ENCODE results near the gene BATF3. TPM values are rescaled to one million over a fixed set of nuclear protein-coding genes. Genes with fewer than 3 reads are reported as not detected.

The BATF3 gene
- total RNA-seq, 1 donor from 2014 or later: not detected

- no peak for TF ChIP-seq CTCF (conservative IDR thresholded peaks at IDR 0.05; ENCODE audit: low read depth, low read length)
- DNase-seq (ENCODE audit: low read depth): no peak
- no peak overlapping the region for H3K4me3 ChIP-seq (ENCODE audit: low read depth, low read length)
These were observed 2.8 kb downstream of the BATF3 start for GRCh38 chr1:212696721-212697331.

- no peak for TF ChIP-seq CTCF (conservative IDR thresholded peaks at IDR 0.05; ENCODE audit: low read depth, low read length)
- no peak overlapping the region for H3K4me3 ChIP-seq (ENCODE audit: low read depth, low read length)
- DNase-seq (ENCODE audit: low read depth): no peak
These were observed 6.6 kb downstream of the BATF3 start for GRCh38 chr1:212692774-212693644.

GRCh38 chr1:212691561-212692071, 8.0 kb downstream of the BATF3 start:
- H3K4me3 ChIP-seq (ENCODE audit: low read depth, low read length): no peak overlapping the region
- no peak for TF ChIP-seq CTCF (conservative IDR thresholded peaks at IDR 0.05; ENCODE audit: low read depth, low read length)
- no peak for DNase-seq (ENCODE audit: low read depth)

GRCh38 chr1:212690816-212691403, 8.7 kb downstream of the BATF3 start:
- H3K4me3 ChIP-seq (ENCODE audit: low read depth, low read length): no peak overlapping the region
- DNase-seq (ENCODE audit: low read depth): no peak
- TF ChIP-seq CTCF (conservative IDR thresholded peaks at IDR 0.05; ENCODE audit: low read depth, low read length): no peak

GRCh38 chr1:212689758-212690529, 9.7 kb downstream of the BATF3 start:
- DNase-seq (ENCODE audit: low read depth): no peak
- no peak overlapping the region for H3K4me3 ChIP-seq (ENCODE audit: low read depth, low read length)
- TF ChIP-seq CTCF (conservative IDR thresholded peaks at IDR 0.05; ENCODE audit: low read depth, low read length): no peak

GRCh38 chr1:212689196-212689725, 10.4 kb downstream of the BATF3 start:
- H3K4me3 ChIP-seq (ENCODE audit: low read depth, low read length): no peak overlapping the region
- DNase-seq (ENCODE audit: low read depth): no peak
- TF ChIP-seq CTCF (conservative IDR thresholded peaks at IDR 0.05; ENCODE audit: low read depth, low read length): no peak
